ENCODE measurements around the gene RCE1. TPM values are rescaled to one million over a fixed set of nuclear protein-coding genes. Genes with fewer than 3 reads are reported as not detected.
"Not testable (repeated sequence)": the region's sequence is repeated elsewhere in the genome, so short reads cannot be mapped to it uniquely, and the experiment has no call there.

Gene RCE1
- total RNA-seq, 1 experiment from 2014 or later, result 23.5 TPM

GRCh38 chr11:66820381-66820780 is 22.9 kb upstream of the RCE1 start:
- Mint-ChIP-seq H3K27me3 (ENCODE audit: unreplicated experiment) (no peaks in the 10 kb centered on the region), H3K4me3 (ENCODE audit: low read depth, unreplicated experiment) (no peak overlapping the region), H3K27ac (ENCODE audit: unreplicated experiment) (no peak overlapping the region), H3K36me3 (ENCODE audit: insufficient read depth, unreplicated experiment) (peaks cover 5% of the 10 kb centered on the region), H3K4me1 (ENCODE audit: low read depth, unreplicated experiment) (peaks cover 8% of the 10 kb centered on the region), H3K9me3 (ENCODE audit: low read depth, unreplicated experiment) (no peaks in the 10 kb centered on the region)
- intact Hi-C loops (cut with micrococcal nuclease; ENCODE audit: unreplicated experiment), result no loop called here
- CTCF ChIA-PET, result no interaction called here
- no TSS peak for BruUV-seq (replicated peaks)
- DNase-seq, result no peak
- TF ChIP-seq CTCF (IDR thresholded peaks at IDR 0.05; ENCODE audit: unreplicated experiment), result no peak

GRCh38 chr11:66820901-66821300 is 22.3 kb upstream of the RCE1 start:
- intact Hi-C loops (cut with micrococcal nuclease; ENCODE audit: unreplicated experiment), result no loop called here
- Mint-ChIP-seq H3K36me3 (ENCODE audit: insufficient read depth, unreplicated experiment) (peaks cover 5% of the 10 kb centered on the region), H3K9me3 (ENCODE audit: low read depth, unreplicated experiment) (no peaks in the 10 kb centered on the region), H3K4me1 (ENCODE audit: low read depth, unreplicated experiment) (peaks cover 3% of the 10 kb centered on the region), H3K27me3 (ENCODE audit: unreplicated experiment) (no peaks in the 10 kb centered on the region), H3K4me3 (ENCODE audit: low read depth, unreplicated experiment) (no peak overlapping the region), H3K27ac (ENCODE audit: unreplicated experiment) (no peak overlapping the region)
- no peak for TF ChIP-seq CTCF (IDR thresholded peaks at IDR 0.05; ENCODE audit: unreplicated experiment)
- CTCF ChIA-PET, result no interaction called here
- no TSS peak for BruUV-seq (replicated peaks)
- DNase-seq, result no peak

GRCh38 chr11:66823700-66824099 is 19.5 kb upstream of the RCE1 start:
- no TSS peak for BruUV-seq (replicated peaks)
- no peak overlapping the region for H3K27ac Mint-ChIP-seq (ENCODE audit: unreplicated experiment)
- intact Hi-C loops (cut with micrococcal nuclease; ENCODE audit: unreplicated experiment), result no loop called here

GRCh38 chr11:66824573-66824972 is 18.7 kb upstream of the RCE1 start:
- H3K4me3 Mint-ChIP-seq (ENCODE audit: low read depth, unreplicated experiment); H3K27me3 Mint-ChIP-seq (ENCODE audit: unreplicated experiment); H3K9me3 Mint-ChIP-seq (ENCODE audit: low read depth, unreplicated experiment); BruUV-seq (replicated peaks); intact Hi-C loops (cut with micrococcal nuclease; ENCODE audit: unreplicated experiment); H3K27ac Mint-ChIP-seq (ENCODE audit: unreplicated experiment); DNase-seq; H3K4me1 Mint-ChIP-seq (ENCODE audit: low read depth, unreplicated experiment): not testable (repeated sequence)
- CTCF ChIA-PET, result interaction anchor here (0.7 kb wide), 1 partner anchor 252 kb away, joined by 4 read pairs; no protein-coding TSS in a partner anchor
- peaks cover 15% of the 10 kb centered on the region for H3K36me3 Mint-ChIP-seq (ENCODE audit: insufficient read depth, unreplicated experiment)

More at GRCh38 chr11:66823700-66824099, 19.5 kb upstream of the RCE1 start:
- Mint-ChIP-seq H3K27me3 (ENCODE audit: unreplicated experiment) (no peaks in the 10 kb centered on the region), H3K4me1 (ENCODE audit: low read depth, unreplicated experiment) (no peaks in the 10 kb centered on the region), H3K36me3 (ENCODE audit: insufficient read depth, unreplicated experiment) (peaks cover 10% of the 10 kb centered on the region), H3K4me3 (ENCODE audit: low read depth, unreplicated experiment) (no peak overlapping the region), H3K9me3 (ENCODE audit: low read depth, unreplicated experiment) (no peaks in the 10 kb centered on the region)
- CTCF ChIA-PET, result interaction anchor here (0.7 kb wide), 1 partner anchor 111 kb away, joined by 6 read pairs; no protein-coding TSS in a partner anchor
- DNase-seq, result no peak
- no peak for TF ChIP-seq CTCF (IDR thresholded peaks at IDR 0.05; ENCODE audit: unreplicated experiment)

- DNase-seq, result no peak
- Mint-ChIP-seq H3K4me3 (ENCODE audit: low read depth, unreplicated experiment) (no peak overlapping the region), H3K27me3 (ENCODE audit: unreplicated experiment) (no peaks in the 10 kb centered on the region), H3K27ac (ENCODE audit: unreplicated experiment) (peak overlapping the region; percentile 37), H3K36me3 (ENCODE audit: insufficient read depth, unreplicated experiment) (peaks cover 25% of the 10 kb centered on the region), H3K4me1 (ENCODE audit: low read depth, unreplicated experiment) (peaks cover 8% of the 10 kb centered on the region), H3K9me3 (ENCODE audit: low read depth, unreplicated experiment) (no peaks in the 10 kb centered on the region)
- no TSS peak for BruUV-seq (replicated peaks)
- intact Hi-C loops (cut with micrococcal nuclease; ENCODE audit: unreplicated experiment), result loop anchor here (1.0 to 10.0 kb wide), 2 partner anchors 140 to 260 kb away; no protein-coding TSS in a partner anchor
- CTCF ChIA-PET, result interaction anchor here (0.6 to 1.2 kb wide), 3 partner anchors 107 to 156 kb away, joined by 3 read pairs; no protein-coding TSS in a partner anchor
- no peak for TF ChIP-seq CTCF (IDR thresholded peaks at IDR 0.05; ENCODE audit: unreplicated experiment)
Measured at GRCh38 chr11:66834539-66834845, 8.7 kb upstream of the RCE1 start.
